CD4-positive, alpha-beta T cell treated with Interleukin-12 subunit alpha and Interleukin-12 subunit beta, for 1 hour (primary cell): ENCODE results near the gene CDH13.

Source experiments
- DNase-seq: peaks from one replicate; pipeline ENCODE4 v3.0.0-alpha.2; 2020

CDH13 gene

DNA sequence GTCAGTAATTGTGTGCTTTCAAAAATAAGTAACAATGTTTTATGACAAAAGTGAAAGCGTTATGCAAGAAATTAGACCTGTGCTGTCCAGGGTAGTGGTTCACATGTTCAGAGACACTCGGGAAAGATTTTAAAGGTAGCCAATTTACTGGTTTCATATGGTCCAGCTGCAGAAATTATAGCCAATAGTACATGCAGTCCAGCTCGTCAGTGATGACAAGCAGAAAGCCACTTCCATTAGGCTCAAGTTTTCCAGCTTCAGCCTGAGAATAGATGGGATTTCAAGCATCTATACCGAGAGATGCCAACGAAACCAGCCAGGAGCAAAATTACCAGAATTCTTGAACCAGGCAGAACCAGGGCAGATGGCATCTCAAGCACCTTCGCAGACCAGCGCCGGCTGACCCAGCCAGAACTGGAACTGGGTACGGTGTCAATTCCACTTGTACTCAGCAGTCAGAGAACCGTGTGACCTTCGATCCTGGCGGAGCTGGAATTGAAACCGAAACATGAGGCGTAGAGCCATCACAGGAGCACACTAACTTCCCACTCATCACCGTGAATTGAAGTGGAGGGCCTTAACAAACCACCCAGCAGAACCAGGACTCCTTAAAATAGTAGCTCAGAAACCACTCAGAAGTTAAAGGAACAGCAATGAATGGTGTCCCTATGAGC lies 973.2 kb downstream of the CDH13 start:
- DNase-seq = no peak

DNA sequence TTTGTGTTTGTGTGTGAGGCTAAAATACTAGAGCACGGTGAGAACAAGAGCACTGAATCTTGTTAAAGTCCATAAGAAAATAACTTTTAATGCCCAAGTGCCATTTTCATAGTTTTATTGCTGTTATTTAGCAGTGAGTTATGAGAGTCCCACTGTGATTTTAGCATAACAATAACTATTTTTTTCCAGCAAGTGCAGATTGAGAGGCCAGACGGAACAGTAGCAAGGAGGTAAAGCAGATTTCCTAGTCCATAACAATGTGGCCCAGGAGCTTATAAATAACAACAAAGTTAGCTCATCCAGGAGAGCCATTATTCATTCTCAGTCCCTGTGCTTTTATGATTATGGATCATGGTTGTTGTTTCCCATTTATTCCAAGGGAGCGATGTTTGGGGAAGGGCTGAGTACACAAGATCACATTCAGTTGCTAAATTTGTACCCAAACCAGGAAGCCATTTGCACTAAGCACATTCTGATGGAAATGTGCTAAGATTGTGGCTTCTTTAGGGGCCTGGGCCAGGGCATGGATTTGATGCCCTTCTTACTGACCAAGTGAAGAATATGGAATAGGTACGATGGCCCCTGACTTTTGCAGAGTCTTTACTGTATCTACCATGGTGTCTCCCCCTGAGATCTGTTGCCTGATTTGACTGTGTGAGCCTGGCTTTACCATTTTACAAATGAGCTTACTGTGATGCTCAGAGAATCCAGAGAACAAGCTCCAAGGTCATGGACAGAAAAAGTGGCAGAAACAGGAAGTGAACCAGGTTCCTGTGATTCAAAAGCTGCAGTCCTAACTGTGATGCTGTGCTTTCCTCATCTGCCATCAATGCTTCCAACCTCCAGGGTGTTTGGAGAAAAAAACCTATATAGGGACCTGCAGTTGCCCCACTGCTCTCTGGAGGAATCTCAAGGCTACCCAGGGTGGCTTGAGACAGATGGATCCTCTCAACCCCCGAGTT lies 976.3 kb downstream of the CDH13 start:
- DNase-seq = no peak

DNA sequence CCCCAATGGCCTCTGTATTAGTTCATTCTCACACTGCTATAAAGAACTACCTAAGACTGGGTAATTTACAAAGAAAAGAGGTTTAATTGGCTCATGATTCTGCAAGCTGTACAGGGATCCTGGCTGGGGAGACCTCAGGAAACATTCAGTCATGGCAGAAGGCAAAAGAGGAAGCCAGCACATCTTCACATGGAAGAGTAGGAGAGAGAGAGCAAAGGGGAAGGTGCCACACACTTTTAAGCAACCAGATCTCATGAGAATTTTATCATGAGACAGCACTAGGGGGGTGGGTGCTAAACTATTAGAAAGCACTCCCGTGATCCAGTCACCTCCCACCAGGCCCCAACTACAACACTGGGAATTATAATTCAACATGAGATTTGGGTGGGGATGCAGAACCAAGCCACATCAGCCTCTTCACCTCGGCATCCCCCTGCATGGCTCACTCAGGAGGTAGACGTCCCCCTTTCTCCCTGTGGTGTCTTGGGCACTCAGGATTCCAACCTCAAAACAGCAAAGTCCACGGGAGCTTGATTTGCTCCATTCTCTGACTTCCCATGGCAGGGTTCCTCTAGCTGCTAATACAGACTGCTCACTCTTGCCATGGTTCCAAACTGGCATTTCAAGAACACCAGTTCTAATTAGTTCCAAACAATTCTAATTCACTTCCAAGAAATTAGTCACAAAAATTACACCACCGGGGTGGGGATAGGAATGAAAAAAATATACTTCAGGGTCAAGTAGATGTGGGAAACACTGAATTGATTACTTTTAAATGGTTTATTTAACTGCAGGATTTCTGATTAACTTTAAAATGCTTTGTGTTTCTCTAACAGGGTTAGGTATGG lies 977.2 kb downstream of the CDH13 start:
- no peak for DNase-seq

DNA sequence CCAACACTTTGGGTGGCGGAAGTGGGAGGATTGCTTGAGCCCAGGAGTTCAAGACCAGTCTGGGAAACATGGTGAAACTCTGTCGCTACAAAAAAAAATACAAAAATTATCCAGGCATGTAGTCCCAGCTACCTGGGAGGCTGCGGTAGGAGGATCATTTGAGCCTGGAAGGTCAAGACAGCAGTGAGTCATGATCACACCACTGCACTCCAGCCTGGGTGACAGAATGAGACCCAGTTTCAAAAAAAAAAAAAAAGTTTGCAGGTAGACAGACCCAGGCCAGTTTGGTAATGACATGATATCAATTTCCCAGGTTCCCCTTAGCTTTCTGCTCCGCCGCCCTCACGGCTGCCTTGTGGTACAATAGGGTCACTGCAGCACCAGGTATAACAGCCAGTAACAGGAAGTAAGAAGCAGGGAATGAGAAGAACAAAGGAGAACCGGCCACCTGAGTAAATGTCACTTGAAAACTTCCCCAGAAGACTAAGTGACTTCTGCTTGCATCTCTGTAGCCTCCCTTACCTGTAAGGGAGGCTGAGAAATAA lies 979.8 kb downstream of the CDH13 start:
- DNase-seq = no peak

DNA sequence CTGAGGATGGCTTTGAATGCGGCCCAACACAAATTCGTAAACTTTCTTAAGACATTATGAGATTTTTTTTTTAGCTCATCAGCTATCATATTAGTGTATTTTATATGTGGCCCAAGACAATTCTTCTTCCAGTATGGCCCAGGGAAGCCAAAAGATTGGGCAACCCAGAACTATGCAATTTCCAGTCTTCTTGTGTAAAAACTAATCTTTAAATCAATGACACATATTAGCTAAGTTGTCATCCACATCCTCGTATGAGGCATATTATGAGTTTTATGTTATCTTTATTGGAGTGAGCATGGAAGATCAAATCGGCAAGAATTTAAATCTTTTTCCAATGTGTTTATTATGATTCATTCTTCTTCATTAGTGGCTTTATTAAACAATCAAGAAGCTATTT lies 982.4 kb downstream of the CDH13 start:
- no peak for DNase-seq

DNA sequence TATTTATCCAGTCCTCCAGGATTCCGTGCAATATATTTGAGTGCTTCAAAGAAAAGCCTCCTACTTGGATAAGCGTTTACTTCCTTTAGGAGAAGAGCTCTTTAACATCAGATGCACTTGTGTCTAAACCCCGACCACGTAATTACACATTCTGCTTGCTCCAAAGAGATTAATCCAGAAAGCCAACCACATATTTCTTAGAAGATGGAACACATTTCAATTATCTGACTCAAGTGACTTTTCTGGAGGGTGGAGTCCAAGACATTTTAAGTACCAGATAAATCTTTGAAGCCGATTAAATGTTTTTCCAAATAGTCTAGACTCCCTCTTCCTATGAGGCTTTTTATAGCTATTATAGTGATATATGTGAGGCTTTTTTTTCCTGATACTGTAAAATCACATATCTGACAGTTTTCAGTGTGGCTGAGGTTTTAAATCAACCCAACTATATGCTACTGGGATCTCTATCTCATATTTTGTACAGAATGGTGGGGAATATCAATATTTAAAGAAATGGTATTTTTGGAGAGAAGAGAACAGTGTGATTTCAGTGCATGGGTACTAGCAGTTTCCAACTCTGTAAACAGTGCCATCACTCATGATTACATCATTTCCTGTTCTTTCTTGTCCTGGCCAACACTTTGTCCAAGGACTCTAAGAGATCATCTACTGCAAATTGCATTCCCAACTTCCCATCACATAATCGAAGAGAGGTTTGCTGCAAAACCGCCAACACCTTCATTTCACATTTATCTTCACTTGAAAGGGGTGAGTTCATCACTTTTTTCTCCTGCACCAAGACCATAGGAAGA lies 988.6 kb downstream of the CDH13 start:
- no peak for DNase-seq

DNA sequence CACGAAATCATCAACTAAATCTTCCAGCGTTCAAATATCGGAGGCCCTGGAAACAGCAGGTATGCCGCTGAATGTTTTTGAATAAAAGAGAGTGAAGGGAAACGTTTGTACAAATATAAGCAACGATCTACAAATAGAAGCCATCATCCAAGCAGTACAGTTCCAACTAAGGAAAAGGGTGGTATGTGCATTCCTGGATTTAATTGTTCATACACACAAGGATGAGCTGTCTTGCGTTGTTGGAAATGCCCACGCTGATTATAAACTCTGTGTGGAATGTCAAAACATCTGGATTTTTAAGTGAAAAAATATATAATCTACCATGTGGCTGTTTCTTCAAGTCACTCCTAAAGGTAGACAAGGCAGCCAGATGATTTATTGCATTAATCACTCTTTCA lies 989.2 kb downstream of the CDH13 start:
- no peak for DNase-seq

DNA sequence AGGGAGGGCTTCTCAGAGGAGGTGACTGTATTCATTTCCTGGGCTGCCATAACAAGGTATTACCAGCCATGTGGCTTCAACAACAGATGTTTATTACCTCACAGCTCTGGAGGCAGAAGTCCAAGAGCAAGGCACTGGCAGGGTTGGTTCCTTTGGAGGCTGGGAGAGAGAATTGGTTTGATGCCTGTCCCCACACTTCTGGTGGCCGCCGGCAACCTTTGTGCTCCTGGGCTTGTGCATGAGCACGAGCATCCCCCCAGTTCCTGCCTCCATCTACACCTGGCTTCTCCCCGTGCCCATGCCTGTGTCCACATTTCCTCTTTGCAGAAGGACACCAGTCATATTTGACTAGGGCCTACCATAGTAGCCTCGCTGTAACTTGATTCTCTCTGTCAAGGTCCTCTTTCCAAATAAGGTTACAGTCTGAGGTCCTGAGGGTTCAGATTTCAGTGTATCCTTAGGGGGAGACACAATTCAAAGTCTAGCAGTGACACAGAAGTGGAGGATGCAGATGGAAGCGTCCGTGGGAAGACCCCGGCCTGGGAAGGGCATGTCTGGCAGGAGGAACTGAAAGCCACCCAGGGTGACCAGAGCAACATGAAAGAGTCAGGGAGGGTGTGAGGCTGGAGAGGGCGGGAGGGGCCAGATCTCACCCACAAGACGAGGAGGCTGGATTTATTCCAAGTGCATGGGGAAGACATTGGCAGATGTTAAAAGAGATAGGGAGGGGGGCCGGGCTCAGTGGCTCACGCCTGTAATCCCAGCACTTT lies 992.8 kb downstream of the CDH13 start:
- no peak for DNase-seq

DNA sequence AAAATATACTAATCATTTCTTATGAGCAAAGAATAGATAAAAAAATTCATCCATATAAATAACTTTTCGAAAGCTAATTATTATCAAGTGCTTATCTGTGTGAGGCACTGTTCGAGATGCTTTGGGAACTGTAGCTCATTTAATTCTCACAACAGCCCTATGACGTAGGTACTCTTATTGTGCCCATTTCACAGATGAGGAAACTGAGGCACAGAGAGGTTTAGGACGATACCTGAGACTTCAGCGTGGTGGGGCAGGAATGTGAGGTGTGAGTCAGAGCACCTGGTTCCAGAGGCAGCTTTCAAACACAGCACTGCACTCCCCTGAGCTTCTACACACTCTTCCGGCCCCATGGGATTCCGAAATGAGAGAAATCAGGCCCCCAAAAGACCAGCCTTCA lies 995.2 kb downstream of the CDH13 start:
- no peak for DNase-seq

DNA sequence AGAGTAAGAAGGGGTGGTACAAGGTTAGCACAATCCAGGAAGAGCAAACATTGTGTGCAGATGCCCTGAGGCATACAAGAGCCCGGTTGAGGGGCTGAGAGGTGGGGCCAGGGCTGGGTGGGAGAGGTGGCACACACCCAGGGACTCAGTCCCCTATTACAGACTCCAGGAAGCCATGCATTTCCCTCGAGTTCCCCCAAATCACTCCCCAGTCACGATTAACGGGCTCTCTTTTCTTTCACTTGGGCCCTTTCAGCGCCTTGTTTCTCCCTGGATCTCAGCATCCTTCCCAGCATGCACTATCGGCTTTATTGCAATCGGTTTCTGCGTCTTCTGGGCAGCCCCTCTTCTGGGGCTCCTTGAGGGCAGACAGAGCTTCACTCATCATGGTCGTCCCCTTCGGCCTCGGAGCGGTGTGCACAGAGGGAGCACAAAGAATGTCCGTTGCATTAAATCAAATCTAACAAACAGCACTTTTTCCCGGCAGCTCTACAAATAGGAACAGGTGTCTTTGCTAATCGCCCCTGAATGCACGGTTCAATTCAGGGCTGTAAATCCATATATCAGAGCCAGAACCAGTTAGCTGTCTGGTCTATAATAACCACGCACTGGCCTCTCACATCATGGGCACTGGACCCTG lies 996.4 kb downstream of the CDH13 start:
- no peak for DNase-seq

DNA sequence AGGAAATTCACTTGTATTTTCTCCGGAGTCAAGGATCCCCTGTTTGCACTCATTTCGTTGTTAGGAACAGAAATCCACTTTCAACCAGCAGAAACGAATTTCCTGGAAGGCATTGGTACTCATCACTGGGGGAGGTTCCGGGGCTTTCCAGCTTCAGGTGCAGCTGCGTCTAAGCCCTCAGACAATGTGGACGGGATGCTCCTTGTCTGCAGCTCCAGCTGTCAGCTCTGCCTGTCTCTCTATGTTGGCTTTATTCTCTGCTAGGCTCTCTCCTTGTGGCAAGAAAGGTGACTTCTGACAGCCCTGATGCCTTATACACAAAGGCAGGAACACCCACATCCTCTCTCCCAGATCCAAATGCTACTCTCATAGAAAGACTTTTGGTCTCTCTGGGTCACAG lies 997.1 kb downstream of the CDH13 start:
- DNase-seq = no peak

DNA sequence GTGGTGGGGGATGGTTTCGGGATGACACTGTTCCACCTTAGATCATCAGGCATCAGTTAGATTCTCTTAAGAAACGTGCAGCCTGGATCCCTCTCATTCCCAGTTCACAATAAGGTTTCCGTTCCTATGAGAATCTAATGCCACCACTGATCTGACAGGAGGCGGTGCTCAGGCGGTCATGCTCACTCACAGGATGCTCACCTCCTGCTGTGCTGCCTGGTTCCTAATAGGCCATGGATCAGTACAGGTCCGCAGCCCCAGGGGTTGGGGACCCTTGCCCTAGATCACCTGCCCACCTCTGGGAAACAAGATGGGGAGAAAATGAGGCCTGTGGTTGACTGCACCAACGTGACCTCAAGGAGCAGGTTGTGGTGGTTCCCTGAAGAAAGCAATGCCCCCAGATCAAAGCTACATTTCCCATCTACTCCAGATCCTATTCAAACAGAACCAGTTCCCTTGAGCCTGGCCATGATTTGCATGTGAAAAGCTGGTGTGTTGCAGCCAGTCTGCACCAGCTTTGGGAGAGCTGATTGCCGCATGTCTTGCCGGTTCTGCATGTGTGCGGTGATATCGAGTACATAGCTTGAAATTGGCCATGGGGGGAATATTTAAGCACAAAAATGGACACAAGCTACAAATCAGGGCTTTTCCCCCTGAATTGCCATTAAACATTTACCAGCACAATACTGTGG lies 997.8 kb downstream of the CDH13 start:
- DNase-seq = no peak

DNA sequence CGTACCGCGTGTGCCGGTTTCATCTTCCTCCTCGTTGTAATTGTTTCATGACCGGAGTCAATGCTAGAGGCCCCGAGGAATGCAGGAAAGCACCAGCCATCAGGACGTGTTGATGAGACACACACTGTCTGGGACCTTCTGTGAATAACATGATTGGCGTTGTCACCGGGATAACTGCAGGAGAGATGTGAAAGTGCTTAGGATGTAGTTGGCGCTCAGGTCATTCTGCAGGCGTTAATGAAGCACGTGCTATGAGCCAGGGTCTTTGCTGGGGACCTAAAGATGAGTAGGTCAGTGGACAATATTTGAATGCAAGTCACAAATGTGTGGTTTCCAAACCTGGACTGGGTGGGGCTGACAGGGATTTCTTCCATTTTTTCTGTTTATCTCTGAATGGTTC lies 999.4 kb downstream of the CDH13 start:
- no peak for DNase-seq

DNA sequence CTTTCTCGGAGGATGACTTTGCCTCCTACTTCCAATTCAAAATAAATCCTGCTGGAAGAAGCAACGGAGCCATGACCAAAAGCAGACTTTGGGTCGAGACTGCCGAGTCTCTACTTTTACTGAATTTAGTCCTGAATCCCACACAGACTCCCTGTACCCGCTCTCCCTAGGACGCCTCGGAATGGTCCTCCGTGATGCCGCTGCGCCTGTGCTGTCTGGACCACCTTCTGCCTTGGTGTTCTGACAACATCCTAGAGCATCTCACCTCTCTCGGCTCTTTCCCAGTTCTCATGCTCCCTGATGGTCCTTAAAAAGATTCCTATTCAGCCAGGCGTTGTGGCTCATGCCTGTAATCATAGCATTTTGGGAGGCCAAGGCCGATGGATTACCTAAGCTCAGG lies 999.9 kb downstream of the CDH13 start:
- DNase-seq = no peak

DNA sequence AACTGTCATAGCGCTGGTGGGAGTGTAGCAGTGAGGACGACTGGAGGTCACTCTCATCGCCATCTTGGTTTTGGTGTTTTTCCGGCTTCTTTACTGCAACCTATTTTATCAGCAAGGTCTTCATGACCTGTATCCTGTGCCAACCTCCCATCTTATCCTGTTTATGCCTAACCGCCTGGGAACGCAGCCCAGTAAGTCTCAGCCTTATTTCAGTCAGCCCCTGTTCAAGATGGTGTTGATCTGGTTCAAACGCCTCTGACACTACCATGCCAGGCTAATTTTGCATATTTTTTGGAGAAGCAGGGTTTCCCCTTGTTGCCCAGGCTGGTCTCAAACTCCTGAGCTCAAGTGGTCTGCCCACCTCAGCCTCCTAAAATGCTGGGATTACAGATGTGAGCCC lies 1001.2 kb downstream of the CDH13 start:
- no peak for DNase-seq

DNA sequence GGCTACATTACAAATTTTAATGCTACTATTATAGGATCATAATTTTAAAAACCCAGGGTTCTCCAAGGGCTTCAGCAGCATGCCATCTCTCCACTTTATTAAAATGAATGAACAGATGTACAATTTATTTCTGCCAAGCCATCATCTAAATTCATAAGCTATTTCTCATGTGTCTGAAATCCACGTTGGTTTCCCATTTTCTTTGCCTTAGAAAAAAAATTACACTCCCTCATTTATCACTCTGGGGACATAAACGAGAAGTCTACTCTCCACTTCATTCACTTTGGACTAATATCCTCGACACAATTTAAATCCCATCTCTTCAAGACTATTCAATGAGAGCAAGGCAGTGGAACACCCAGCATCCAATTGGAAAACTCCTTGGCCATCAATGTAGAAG lies 1002.7 kb downstream of the CDH13 start:
- DNase-seq = no peak

DNA sequence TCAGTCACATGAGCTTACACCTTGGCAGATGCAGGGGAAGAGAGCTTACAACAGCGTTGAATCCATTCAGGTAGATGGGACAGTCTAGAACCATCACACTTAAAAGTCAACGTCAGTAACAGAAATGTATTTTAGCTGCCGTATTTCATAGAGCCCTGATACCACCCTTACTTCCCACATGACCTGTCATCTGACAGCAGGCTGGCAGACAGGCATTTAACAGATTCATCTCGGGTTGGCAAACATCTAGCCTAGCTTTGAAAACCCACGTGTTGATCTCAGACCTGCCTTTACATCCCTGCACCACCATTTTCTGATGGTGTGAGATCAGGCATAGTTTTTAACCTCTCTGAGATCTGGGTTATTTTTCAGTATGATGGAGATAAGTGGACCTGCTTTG lies 1003.1 kb downstream of the CDH13 start:
- DNase-seq = no peak

DNA sequence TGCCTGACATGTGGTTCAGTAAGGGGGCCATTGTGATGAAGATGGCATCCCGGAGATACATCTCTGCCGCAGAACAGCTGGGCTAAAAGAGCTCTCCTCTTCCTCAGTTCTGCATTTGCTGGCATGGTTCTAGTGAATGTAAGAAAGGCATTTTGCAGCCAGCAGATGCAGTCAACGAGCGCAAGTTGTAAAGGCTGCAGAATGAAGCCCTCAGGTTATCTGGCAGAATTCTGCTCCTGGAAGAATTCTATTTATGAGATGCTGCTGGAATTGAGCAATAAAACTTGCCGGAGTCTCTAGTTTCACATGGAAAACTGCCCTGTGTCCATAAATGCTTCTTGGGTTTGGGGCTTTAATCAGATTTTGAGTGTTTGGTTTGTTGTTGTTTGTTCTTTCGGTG lies 1004.2 kb downstream of the CDH13 start:
- DNase-seq = no peak

DNA sequence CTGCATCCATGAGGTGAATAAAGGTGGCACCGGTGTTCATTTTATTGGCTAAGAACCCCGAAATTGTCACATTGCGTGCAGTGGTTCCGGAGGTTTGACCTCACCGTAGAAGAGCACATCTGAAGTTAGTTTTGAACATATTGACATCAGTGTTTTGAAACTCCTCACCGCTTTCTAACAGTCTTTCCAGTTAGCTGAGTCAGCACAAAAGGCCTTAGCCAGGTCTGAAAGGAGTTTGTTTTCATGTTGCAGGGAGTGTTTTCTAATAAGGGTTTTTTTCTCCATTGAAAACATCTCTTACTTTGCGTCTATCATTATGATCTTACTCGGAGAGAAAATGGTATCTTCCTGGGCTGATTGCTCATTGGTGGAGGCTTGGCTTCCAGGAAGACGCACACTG lies 1006.5 kb downstream of the CDH13 start:
- DNase-seq = no peak

DNA sequence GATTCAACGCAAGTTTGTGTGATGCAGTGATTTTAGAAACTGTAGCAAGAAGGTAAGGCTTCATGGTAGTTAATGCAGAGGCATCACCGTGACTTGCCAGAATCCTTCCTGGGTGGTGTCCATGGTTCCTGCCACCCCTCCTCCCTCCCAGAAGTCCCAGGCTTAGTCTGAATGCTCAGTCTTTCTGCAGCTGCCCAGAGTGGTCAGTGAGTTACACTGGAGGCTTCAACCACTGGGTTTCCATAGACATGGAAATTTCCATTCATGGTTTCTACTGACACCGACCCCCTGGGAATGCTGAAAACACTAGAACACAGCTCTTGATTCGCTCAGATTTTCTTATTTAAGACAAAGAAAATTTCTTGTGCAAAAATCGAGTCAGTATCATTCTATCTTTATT lies 1021.6 kb downstream of the CDH13 start:
- no peak for DNase-seq
